GM12878 (cell line): ENCODE results near the gene PDXP. TPM values are rescaled to one million over a fixed set of nuclear protein-coding genes. Genes with fewer than 3 reads are reported as not detected.

Experiments used
- ATAC-seq: fragments of 200-7000 bp; cut with Tn5 transposase; 3 replicates; pipeline ENCODE4 v1.9.1; 2020; ENCODE audit warnings: mild to moderate bottlenecking, moderate library complexity
- BruUV-seq: library from RNA; stranded (reverse); fragments of 400-500 nt; replicated peaks from 2 replicates; lab custom pipeline; 2021; lab: Mats Ljungman, UMichigan
- CTCF ChIA-PET: fragments of 300-600 bp; sonication (Branson Sonifier 250); formaldehyde crosslinking; extraction: SDS; loops from one replicate; lab custom pipeline; 2021; ENCODE audit warnings: inconsistent platforms; lab: Yijun Ruan, JAX
- POLR2A ChIA-PET: fragments of 350-600 bp; formaldehyde crosslinking; extraction: SDS; loops from one replicate; lab custom pipeline; 2021; ENCODE audit warnings: inconsistent platforms; lab: Charles Lee
- RAD21 ChIA-PET: fragments of 300-600 bp; sonication (Branson Sonifier 250); formaldehyde crosslinking; loops from one replicate; lab custom pipeline; 2023; ENCODE audit warnings: antibody characterized with exemption; ENCODE audit not compliant: unreplicated experiment; lab: Charles Lee
- SMC1A ChIA-PET: fragments of 300-600 bp; sonication (Branson Sonifier 250); formaldehyde crosslinking; loops from one replicate; lab custom pipeline; 2023; ENCODE audit not compliant: unreplicated experiment, uncharacterized antibody; lab: Charles Lee
- DNase-seq: peaks from one replicate; pipeline ENCODE4 v3.0.0-alpha.2; 2011; ENCODE audit warnings: low read depth, low spot score
- FAIRE-seq: peaks from 3 replicates; lab custom pipeline; 2011; peaks lifted over from hg19 to GRCh38; lab: Jason Lieb, UNC
- H2AFZ ChIP-seq: 2 replicates; pipeline ENCODE4 v1.6.0; 2011; ENCODE audit warnings: low read depth, low read length, control low read depth; ENCODE audit not compliant: control insufficient read depth
- H3K27ac ChIP-seq: 2 replicates; pipeline ENCODE4 v1.5.1; 2011; ENCODE audit warnings: control low read depth; ENCODE audit not compliant: control insufficient read depth, insufficient read depth
- H3K27me3 ChIP-seq, 2 experiments: replicated peaks in 1 of 2; 2 replicates each; pipeline versions ENCODE4 v1.6.0 to v1.6.1; 2011; ENCODE audit warnings: low read length in 1 of 2; ENCODE audit not compliant: control insufficient read depth in 2 of 2, insufficient read depth in 2 of 2
- H3K36me3 ChIP-seq, 2 experiments: 2 replicates each; pipeline ENCODE4 v1.5.1; 2011; ENCODE audit warnings: low read length in 1 of 2; ENCODE audit not compliant: control insufficient read depth in 2 of 2, insufficient read depth in 2 of 2
- H3K4me1 ChIP-seq: 2 replicates; pipeline ENCODE4 v1.6.1; 2011; ENCODE audit warnings: mild to moderate bottlenecking, low read length, moderate library complexity, mixed read lengths; ENCODE audit not compliant: control insufficient read depth, insufficient read depth
- H3K4me2 ChIP-seq: 2 replicates; pipeline ENCODE4 v1.6.0; 2011; ENCODE audit warnings: control low read depth; ENCODE audit not compliant: control insufficient read depth, insufficient read depth
- H3K4me3 ChIP-seq: fragments of 200-600 bp; sonication (generic); 2 replicates; pipeline ENCODE4 v1.5.1; 2016
- H3K79me2 ChIP-seq: 2 replicates; pipeline ENCODE4 v1.6.0; 2011; ENCODE audit warnings: low read length; ENCODE audit not compliant: control insufficient read depth, insufficient read depth
- H3K9ac ChIP-seq: 2 replicates; pipeline ENCODE4 v1.8.0; 2011; ENCODE audit warnings: low read length, control low read depth, mixed read lengths; ENCODE audit not compliant: control insufficient read depth, insufficient read depth
- H3K9me3 ChIP-seq: replicated peaks from 3 replicates; pipeline ENCODE4 v1.5.1; 2011; ENCODE audit warnings: mild to moderate bottlenecking, low read length; ENCODE audit not compliant: control insufficient read depth, insufficient read depth
- H4K20me1 ChIP-seq: 2 replicates; pipeline ENCODE4 v1.6.0; 2011; ENCODE audit not compliant: control insufficient read depth, insufficient read depth
- CHD1 ChIP-seq: IDR thresholded peaks from 2 replicates; pipeline ENCODE4 v1.6.1; 2012; ENCODE audit warnings: low read depth, low read length, improper control_type of control experiment
- EED ChIP-seq: sonication (generic); IDR thresholded peaks from 2 replicates; pipeline ENCODE4 v1.6.1; 2016; ENCODE audit warnings: antibody characterized with exemption, low read depth
- ESRRA ChIP-seq: IDR thresholded peaks from 2 replicates; pipeline ENCODE4 v1.6.1; 2012; ENCODE audit warnings: mild to moderate bottlenecking, low read length, improper control_type of control experiment
- ETV6 ChIP-seq, 2 experiments: fragments of 450-650 bp in 1 of 2; IDR thresholded peaks in 1 of 2; conservative IDR thresholded peaks in 1 of 2; 2 replicates each; pipeline ENCODE4 v1.6.1; 2014; ENCODE audit warnings: antibody characterized with exemption in 1 of 2, borderline replicate concordance in 1 of 2, low read depth in 1 of 2, mild to moderate bottlenecking in 1 of 2, moderate library complexity in 1 of 2
- HDGF ChIP-seq: fragments of 450-650 bp; IDR thresholded peaks from 2 replicates; pipeline ENCODE4 v1.6.1; 2016; ENCODE audit warnings: antibody characterized with exemption
- NR2F1 ChIP-seq: fragments of 450-650 bp; conservative IDR thresholded peaks from 2 replicates; pipeline ENCODE4 v1.6.1; 2017; ENCODE audit warnings: mild to moderate bottlenecking
- POLR2A ChIP-seq: IDR thresholded peaks from 2 replicates; pipeline ENCODE4 v1.6.1; 2011; ENCODE audit warnings: low read depth, mild to moderate bottlenecking, low read length
- POLR2AphosphoS2 ChIP-seq: IDR thresholded peaks from 2 replicates; pipeline ENCODE4 v1.6.1; 2011; ENCODE audit warnings: low read depth, mild to moderate bottlenecking, low read length, improper control_type of control experiment, moderate library complexity
- SMARCA5 ChIP-seq: fragments of 450-650 bp; IDR thresholded peaks from 2 replicates; pipeline ENCODE4 v1.6.1; 2017; ENCODE audit warnings: mild to moderate bottlenecking
- TCF12 ChIP-seq: IDR thresholded peaks from 2 replicates; pipeline ENCODE4 v1.6.1; 2011; ENCODE audit warnings: low read depth, mild to moderate bottlenecking, low read length
- ZBED1 ChIP-seq: IDR thresholded peaks from 2 replicates; pipeline ENCODE4 v1.6.1; 2016; ENCODE audit warnings: borderline replicate concordance
- WGBS: methylation state at CpG from one replicate; pipeline ENCODE4 v1.1.6; 2016; ENCODE audit warnings: low lambda C conversion rate; ENCODE audit not compliant: insufficient replicate concordance, insufficient coverage; ENCODE audit errors: missing lambda C conversion rate; 5-methylcytosine and 5-hydroxymethylcytosine counted together
- in situ Hi-C: fragments of 300-500 bp; cut with MboI; formaldehyde crosslinking; loops from 9 replicates; pipeline ENCODE4 v1.14.3; 2018; ENCODE audit warnings: mixed read lengths
- intact Hi-C: fragments of 100-400 bp; cut with micrococcal nuclease; formaldehyde crosslinking; loops from one replicate; pipeline ENCODE4 v1.14.2; 2022; ENCODE audit not compliant: unreplicated experiment
- polyA plus RNA-seq, 11 experiments: library from polyadenylated mRNA; depleted of rRNA in 4 of 11; unstranded in 6 of 11; stranded (reverse) in 5 of 11; fragments of >200 nt; fragmentation: Nextera tagmentation in 4 of 11; fragmentation: Illumina TruSeq in 1 of 11; extraction: Ambion mirVana in 4 of 11; extraction: Trizol in 1 of 11; gene quantifications; 1 replicate in 1 of 11; 2 replicates in 10 of 11; pipeline versions ENCODE4 v1.2.1 to v1.2.3, GENCODE V29; 2011 to 2016; ENCODE audit warnings: inconsistent platforms in 2 of 11, missing spikeins in 2 of 11, low read depth in 1 of 11
- total RNA-seq, 4 experiments: library from RNA; depleted of rRNA in 3 of 4; stranded (reverse); fragments of >200 nt in 3 of 4; fragmentation: Illumina TruSeq in 1 of 4; extraction: Trizol in 1 of 4; gene quantifications; 2 replicates each; pipeline versions ENCODE4 v1.2.1 to v1.2.3, GENCODE V29; 2013 to 2021
- TF ChIP-seq, protein P1 (sequence below): fragments of 450-650 bp; formaldehyde crosslinking; IDR thresholded peaks from 2 replicates; pipeline ENCODE4 v1.4.0; 2020; ENCODE audit warnings: mild to moderate bottlenecking, moderate library complexity
- TF ChIP-seq, protein P2 (sequence below): fragments of 450-650 bp; IDR thresholded peaks from 2 replicates; pipeline ENCODE4 v1.6.1; 2016; ENCODE audit warnings: mild to moderate bottlenecking, moderate library complexity, borderline replicate concordance

The PDXP gene
- total and polyA plus RNA-seq, 10 of the 15 experiments (the other 5 are each of a cell fraction or from before 2014, with no cell fraction given), result 4.4 to 56.7 (median 34.6) TPM

- TF ChIP-seq ZBED1, result peak; percentile 64; the same call in 1 of the 2 replicates
- peak; percentile 95 for TF ChIP-seq TCF12
- TF ChIP-seq HDGF, result 0 out of 2 replicates have a peak, but pooled peaks have one; percentile 9
- no peak for TF ChIP-seq ESRRA
- TF ChIP-seq, protein P1, sequence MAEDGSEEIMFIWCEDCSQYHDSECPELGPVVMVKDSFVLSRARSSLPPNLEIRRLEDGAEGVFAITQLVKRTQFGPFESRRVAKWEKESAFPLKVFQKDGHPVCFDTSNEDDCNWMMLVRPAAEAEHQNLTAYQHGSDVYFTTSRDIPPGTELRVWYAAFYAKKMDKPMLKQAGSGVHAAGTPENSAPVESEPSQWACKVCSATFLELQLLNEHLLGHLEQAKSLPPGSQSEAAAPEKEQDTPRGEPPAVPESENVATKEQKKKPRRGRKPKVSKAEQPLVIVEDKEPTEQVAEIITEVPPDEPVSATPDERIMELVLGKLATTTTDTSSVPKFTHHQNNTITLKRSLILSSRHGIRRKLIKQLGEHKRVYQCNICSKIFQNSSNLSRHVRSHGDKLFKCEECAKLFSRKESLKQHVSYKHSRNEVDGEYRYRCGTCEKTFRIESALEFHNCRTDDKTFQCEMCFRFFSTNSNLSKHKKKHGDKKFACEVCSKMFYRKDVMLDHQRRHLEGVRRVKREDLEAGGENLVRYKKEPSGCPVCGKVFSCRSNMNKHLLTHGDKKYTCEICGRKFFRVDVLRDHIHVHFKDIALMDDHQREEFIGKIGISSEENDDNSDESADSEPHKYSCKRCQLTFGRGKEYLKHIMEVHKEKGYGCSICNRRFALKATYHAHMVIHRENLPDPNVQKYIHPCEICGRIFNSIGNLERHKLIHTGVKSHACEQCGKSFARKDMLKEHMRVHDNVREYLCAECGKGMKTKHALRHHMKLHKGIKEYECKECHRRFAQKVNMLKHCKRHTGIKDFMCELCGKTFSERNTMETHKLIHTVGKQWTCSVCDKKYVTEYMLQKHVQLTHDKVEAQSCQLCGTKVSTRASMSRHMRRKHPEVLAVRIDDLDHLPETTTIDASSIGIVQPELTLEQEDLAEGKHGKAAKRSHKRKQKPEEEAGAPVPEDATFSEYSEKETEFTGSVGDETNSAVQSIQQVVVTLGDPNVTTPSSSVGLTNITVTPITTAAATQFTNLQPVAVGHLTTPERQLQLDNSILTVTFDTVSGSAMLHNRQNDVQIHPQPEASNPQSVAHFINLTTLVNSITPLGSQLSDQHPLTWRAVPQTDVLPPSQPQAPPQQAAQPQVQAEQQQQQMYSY, result no peak
Observed at GRCh38 chr22:37633089-37633624, 25.4 kb upstream of the PDXP start (continued).

- ChIA-PET SMC1A (interaction anchor here (1.0 to 5.9 kb wide), 11 partner anchors 7 to 67 kb away, joined by 3 to 33 read pairs (median 13); partner anchors contain the start of genes GGA1, LGALS1, NOL12 and PDXP), POLR2A (interaction anchor here (1.1 to 8.2 kb wide), 11 partner anchors 8 to 174 kb away, joined by 3 to 67 read pairs (median 9); partner anchors contain the start of genes GCAT, GGA1, LGALS1 and PDXP), CTCF (interaction anchor here (0.9 to 15.9 kb wide), 12 partner anchors 9 to 186 kb away, joined by 3 to 396 read pairs (median 10); partner anchors contain the start of genes GGA1, LGALS1, NOL12 and PDXP), RAD21 (interaction anchor here (0.7 to 4.0 kb wide), 16 partner anchors 7 to 263 kb away, joined by 3 to 47 read pairs (median 6); partner anchors contain the start of genes GGA1, LGALS1, NOL12 and PDXP)
- H3K79me2 ChIP-seq, result peaks cover 1% of the 10 kb centered on the region
- H3K36me3 ChIP-seq, result peaks cover 2 to 7% of the 10 kb centered on the region in 2 experiments; a peak in 3 of 4 replicates
- H2AFZ ChIP-seq, result peak overlapping the region; percentile 46
- H3K27ac ChIP-seq, result peak overlapping the region; percentile 92
- H4K20me1 ChIP-seq, result no peaks in the 10 kb centered on the region
- ATAC-seq (peak; percentile 82), DNase-seq (peak; percentile 60), FAIRE-seq (peak; percentile 80)
- H3K9ac ChIP-seq, result peak overlapping the region; percentile 78
- in situ Hi-C loops (no loop called here), intact Hi-C loops (loop anchor here (2.0 kb wide), 1 partner anchor 43 kb away; no protein-coding TSS in a partner anchor)
- H3K4me3 ChIP-seq, result peak overlapping the region; percentile 57
- no TSS peak for BruUV-seq
- under 1% methylated on average over 24 of the region's 24 CpGs for WGBS
- no peaks in the 10 kb centered on the region for H3K27me3 ChIP-seq
- no peaks in the 10 kb centered on the region for H3K9me3 ChIP-seq
- H3K4me2 ChIP-seq, result peak overlapping the region; percentile 87
- peaks cover 69% of the 10 kb centered on the region for H3K4me1 ChIP-seq
- peak; percentile 67 for TF ChIP-seq SMARCA5
- TF ChIP-seq, protein P2, sequence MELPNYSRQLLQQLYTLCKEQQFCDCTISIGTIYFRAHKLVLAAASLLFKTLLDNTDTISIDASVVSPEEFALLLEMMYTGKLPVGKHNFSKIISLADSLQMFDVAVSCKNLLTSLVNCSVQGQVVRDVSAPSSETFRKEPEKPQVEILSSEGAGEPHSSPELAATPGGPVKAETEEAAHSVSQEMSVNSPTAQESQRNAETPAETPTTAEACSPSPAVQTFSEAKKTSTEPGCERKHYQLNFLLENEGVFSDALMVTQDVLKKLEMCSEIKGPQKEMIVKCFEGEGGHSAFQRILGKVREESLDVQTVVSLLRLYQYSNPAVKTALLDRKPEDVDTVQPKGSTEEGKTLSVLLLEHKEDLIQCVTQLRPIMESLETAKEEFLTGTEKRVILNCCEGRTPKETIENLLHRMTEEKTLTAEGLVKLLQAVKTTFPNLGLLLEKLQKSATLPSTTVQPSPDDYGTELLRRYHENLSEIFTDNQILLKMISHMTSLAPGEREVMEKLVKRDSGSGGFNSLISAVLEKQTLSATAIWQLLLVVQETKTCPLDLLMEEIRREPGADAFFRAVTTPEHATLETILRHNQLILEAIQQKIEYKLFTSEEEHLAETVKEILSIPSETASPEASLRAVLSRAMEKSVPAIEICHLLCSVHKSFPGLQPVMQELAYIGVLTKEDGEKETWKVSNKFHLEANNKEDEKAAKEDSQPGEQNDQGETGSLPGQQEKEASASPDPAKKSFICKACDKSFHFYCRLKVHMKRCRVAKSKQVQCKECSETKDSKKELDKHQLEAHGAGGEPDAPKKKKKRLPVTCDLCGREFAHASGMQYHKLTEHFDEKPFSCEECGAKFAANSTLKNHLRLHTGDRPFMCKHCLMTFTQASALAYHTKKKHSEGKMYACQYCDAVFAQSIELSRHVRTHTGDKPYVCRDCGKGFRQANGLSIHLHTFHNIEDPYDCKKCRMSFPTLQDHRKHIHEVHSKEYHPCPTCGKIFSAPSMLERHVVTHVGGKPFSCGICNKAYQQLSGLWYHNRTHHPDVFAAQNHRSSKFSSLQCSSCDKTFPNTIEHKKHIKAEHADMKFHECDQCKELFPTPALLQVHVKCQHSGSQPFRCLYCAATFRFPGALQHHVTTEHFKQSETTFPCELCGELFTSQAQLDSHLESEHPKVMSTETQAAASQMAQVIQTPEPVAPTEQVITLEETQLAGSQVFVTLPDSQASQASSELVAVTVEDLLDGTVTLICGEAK, result no peak; the same call in 1 of the 2 replicates
- TF ChIP-seq POLR2A, result peak; percentile 82
- 0 out of 2 replicates have a peak, but pooled peaks have one; percentile 27 for TF ChIP-seq CHD1
- peak; percentile 19; the same call in 1 of the 2 replicates for TF ChIP-seq POLR2AphosphoS2
- TF ChIP-seq ETV6 (conservative IDR thresholded peaks at IDR 0.05 in 1 of 2, IDR thresholded peaks at IDR 0.05 in 1 of 2; ENCODE audit: borderline replicate concordance in 1 of 2, low read depth in 1 of 2), result peak in 1 of 2 experiments; percentile 47; a peak in 1 of 4 replicates
- peak; percentile 70 for TF ChIP-seq EED
- TF ChIP-seq NR2F1, result peak; percentile 18
Observed at GRCh38 chr22:37633625-37634416, 24.7 kb upstream of the PDXP start.
